Esophagus muscularis mucosa (tissue), 4 donors: ENCODE results near the gene LRRN2. TPM values are rescaled to one million over a fixed set of nuclear protein-coding genes. Genes with fewer than 3 reads are reported as not detected.
"Not testable (repeated sequence)": the region's sequence is repeated elsewhere in the genome, so short reads cannot be mapped to it uniquely, and the experiment has no call there.

ENCODE experiments used
- DNase-seq: peaks from one replicate; pipeline ENCODE4 v3.0.0-alpha.2; 2017; ENCODE audit errors: extremely low spot score
- H3K27ac ChIP-seq, 4 donors: fragments of 200-600 bp; sonication (generic); replicated peaks in 1 of 4; 1 replicate in 3 of 4; 2 replicates in 1 of 4; pipeline ENCODE4 v1.5.1; 2016 to 2019; ENCODE audit warnings: mild to moderate bottlenecking in 1 of 4
- H3K27me3 ChIP-seq, 4 donors: fragments of 200-600 bp; sonication (generic); one replicate each; pipeline versions ENCODE4 v1.5.1 to v1.6.0; 2016 to 2019
- H3K36me3 ChIP-seq, 4 donors: fragments of 200-600 bp; sonication (generic); one replicate each; pipeline ENCODE4 v1.5.1; 2016 to 2019
- H3K4me1 ChIP-seq, 4 donors: fragments of 200-600 bp; sonication (generic); one replicate each; pipeline ENCODE4 v1.5.1; 2016 to 2019
- H3K4me3 ChIP-seq, 4 donors: fragments of 200-600 bp; sonication (generic); 1 replicate in 2 of 4; 2 replicates in 2 of 4; pipeline ENCODE4 v1.5.1; 2016 to 2019; ENCODE audit warnings: mild to moderate bottlenecking in 4 of 4, moderate library complexity in 1 of 4
- H3K9me3 ChIP-seq, 4 donors: fragments of 200-600 bp; sonication (generic); 1 replicate in 3 of 4; 2 replicates in 1 of 4; pipeline ENCODE4 v1.5.1; 2016 to 2019
- EP300 ChIP-seq: sonication (generic); formaldehyde crosslinking; IDR thresholded peaks from one replicate; pipeline ENCODE4 v1.6.1; 2017; ENCODE audit warnings: antibody characterized with exemption
- POLR2A ChIP-seq: fragments of 450-650 bp; IDR thresholded peaks from one replicate; pipeline ENCODE4 v1.6.1; 2017; ENCODE audit warnings: antibody characterized with exemption, moderate library complexity, mild to moderate bottlenecking, low read depth
- POLR2AphosphoS5 ChIP-seq, 2 donors: sonication (generic); formaldehyde crosslinking; IDR thresholded peaks; one replicate each; pipeline ENCODE4 v1.6.1; 2017; ENCODE audit warnings: antibody characterized with exemption in 2 of 2
- WGBS: methylation state at CpG from one replicate; pipeline ENCODE4 v1.1.5; 2018; 5-methylcytosine and 5-hydroxymethylcytosine counted together
- intact Hi-C: fragments of 100-400 bp; cut with DNase I; formaldehyde crosslinking; loops from one replicate; pipeline ENCODE4 v1.15.1; 2023
- small RNA-seq, 3 donors: library from RNA; depleted of rRNA; stranded (forward); fragments of <200 nt; gene quantifications; one replicate each; pipeline ENCODE3, GENCODE V24; 2016
- total RNA-seq, 4 donors: library from RNA; depleted of rRNA; stranded (reverse); fragments of >200 nt; gene quantifications; one replicate each; pipeline versions ENCODE4 v1.1.0 to v1.2.1, GENCODE V29; 2016
- TF ChIP-seq, protein P1 (sequence below), 3 experiments: fragments of 200-600 bp in 2 of 3; fragments of 450-650 bp in 1 of 3; sonication (generic) in 2 of 3; IDR thresholded peaks; one replicate each; pipeline ENCODE4 v1.5.1; 2017 to 2019; ENCODE audit warnings: antibody characterized with exemption in 3 of 3, mild to moderate bottlenecking in 2 of 3, moderate library complexity in 1 of 3

Gene LRRN2
- total RNA-seq, 4 donors from 2014 or later: 3.6 to 15.2 (median 5.0) TPM

DNA sequence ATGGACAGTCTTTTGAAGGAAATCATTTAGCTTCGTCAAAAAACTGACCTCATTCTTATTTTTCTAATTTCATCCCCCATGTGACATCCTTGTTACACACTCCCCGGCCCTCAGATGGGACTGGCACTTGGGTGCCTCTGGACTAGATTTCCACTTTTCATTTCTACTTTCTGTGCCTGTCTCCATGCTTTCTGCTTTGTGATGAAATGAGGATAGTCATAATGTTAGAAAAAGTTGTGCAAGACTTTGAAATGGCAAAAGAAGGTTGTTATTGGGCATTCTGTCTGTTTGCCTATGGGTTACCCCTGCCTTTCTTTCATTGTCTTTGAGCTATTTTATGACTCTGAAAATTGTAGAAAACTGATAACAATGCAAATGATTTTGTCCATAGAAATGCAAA is 114.4 kb downstream of the LRRN2 start:
- Histone ChIP-seq H3K27me3 (no peaks in the 10 kb centered on the region), H3K4me3 (no peak overlapping the region), H3K36me3 (peaks cover 0 to 28% (median 2%) of the 10 kb centered on the region in 4 donors), H3K4me1 (peaks cover 6 to 22% (median 18%) of the 10 kb centered on the region in 4 donors), H3K9me3 (no peaks in the 10 kb centered on the region), H3K27ac (no peak overlapping the region)
- intact Hi-C loops: loop anchor here (10.0 kb wide), 1 partner anchor 104 kb away; no protein-coding TSS in a partner anchor
- no peak for DNase-seq
- TF ChIP-seq EP300: no peak
- no peak for TF ChIP-seq POLR2A
- TF ChIP-seq, protein P1, sequence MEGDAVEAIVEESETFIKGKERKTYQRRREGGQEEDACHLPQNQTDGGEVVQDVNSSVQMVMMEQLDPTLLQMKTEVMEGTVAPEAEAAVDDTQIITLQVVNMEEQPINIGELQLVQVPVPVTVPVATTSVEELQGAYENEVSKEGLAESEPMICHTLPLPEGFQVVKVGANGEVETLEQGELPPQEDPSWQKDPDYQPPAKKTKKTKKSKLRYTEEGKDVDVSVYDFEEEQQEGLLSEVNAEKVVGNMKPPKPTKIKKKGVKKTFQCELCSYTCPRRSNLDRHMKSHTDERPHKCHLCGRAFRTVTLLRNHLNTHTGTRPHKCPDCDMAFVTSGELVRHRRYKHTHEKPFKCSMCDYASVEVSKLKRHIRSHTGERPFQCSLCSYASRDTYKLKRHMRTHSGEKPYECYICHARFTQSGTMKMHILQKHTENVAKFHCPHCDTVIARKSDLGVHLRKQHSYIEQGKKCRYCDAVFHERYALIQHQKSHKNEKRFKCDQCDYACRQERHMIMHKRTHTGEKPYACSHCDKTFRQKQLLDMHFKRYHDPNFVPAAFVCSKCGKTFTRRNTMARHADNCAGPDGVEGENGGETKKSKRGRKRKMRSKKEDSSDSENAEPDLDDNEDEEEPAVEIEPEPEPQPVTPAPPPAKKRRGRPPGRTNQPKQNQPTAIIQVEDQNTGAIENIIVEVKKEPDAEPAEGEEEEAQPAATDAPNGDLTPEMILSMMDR (IDR thresholded peaks at IDR 0.05): no peak
- no peak for TF ChIP-seq POLR2AphosphoS5 (IDR thresholded peaks at IDR 0.05)
- WGBS: 96% methylated on average over 2 of the region's 2 CpGs

DNA sequence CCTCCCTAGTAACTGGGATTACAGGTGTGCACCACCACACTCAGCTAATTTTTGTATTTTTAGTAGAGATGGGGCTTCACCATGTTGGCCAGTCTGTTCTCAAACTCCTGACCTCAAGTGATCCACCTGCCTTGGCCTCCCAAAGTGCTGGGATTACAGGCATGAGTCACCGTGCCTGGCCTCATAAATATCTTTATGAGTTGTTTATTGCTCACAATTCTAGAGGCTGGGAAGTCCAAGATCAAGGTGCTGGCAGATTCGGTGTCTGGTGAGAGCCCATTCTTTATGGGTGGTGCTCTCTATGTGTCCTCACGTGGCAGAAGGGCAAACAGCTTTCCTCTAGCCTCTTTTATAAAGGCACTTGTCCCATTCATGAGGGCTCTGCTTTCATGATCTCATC is 115.5 kb downstream of the LRRN2 start:
- not testable (repeated sequence) for H3K27ac ChIP-seq, H3K9me3 ChIP-seq, DNase-seq, H3K4me3 ChIP-seq, H3K27me3 ChIP-seq
- 66% methylated on average over 3 of the region's 3 CpGs for WGBS
- Histone ChIP-seq H3K36me3 (peaks cover 0 to 28% (median 2%) of the 10 kb centered on the region in 4 donors), H3K4me1 (peaks cover 6 to 28% (median 24%) of the 10 kb centered on the region in 4 donors)
- intact Hi-C loops: loop anchor here (10.0 kb wide), 1 partner anchor 105 kb away; no protein-coding TSS in a partner anchor

DNA sequence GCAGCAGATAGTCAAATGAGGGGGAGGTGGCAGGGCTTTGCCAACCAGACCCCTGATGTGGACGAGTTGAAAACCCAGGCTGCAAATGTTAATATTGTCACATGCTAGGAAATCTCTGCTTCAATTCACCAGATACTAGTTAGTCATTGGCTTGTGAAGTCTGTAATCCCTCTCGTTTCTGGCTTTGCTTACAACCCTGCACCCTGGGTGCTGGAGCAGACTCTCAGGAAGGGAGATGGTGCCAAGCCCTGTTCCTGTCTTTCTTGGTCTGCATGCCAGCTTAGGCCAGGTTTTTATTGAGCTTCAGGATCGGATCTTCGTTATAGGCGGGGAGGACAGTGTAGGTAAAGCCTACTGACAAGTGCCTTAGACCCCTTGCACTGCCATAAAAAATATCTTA is 116.1 kb downstream of the LRRN2 start:
- DNase-seq: no peak
- Histone ChIP-seq H3K4me3 (no peak overlapping the region), H3K27ac (no peak overlapping the region), H3K9me3 (no peaks in the 10 kb centered on the region), H3K27me3 (no peaks in the 10 kb centered on the region), H3K4me1 (peaks cover 4 to 22% (median 18%) of the 10 kb centered on the region in 4 donors), H3K36me3 (peaks cover 0 to 28% (median 3%) of the 10 kb centered on the region in 4 donors)
- 95% methylated on average over 4 of the region's 5 CpGs for WGBS
- intact Hi-C loops: loop anchor here (5.0 kb wide), 1 partner anchor 373 kb away; no protein-coding TSS in a partner anchor
- TF ChIP-seq POLR2A (no peak), EP300 (no peak), POLR2AphosphoS5 (IDR thresholded peaks at IDR 0.05) (no peak)
- TF ChIP-seq, protein P1 (IDR thresholded peaks at IDR 0.05): no peak

DNA sequence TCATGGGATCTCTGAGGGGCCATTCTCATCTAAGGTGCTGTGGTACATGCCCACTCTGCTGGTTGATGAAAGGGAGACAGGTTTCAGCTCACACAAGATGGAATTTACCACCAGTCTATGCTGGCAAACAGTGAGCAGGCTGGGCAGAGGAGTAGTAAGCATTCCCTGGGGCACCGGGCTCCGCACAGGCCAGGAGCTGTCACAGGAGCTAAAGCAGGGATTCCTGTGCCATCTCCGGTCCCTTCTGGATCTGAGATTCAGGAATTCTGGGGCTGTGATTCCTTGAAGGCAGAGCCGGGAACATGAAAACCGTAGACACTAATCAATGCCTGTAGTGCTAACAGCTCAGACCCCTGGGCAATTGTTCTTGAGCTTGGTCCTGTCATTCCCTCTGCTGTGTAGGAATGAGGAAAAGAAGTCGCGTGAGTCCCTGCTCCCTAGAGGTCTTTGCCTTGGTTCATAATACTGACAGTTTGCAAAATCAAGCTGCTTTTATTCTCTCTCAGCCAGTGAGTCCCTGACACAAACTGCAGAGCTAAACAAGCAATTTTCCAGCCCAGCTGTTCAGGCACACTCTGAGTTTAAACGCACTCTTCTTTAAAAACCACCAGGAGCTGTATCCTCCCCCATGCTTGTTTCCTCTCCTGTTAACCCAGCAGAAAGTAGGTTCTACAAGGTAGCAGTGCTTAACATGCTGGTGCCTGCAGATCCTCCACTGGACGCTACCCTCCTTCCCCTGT is 116.8 kb downstream of the LRRN2 start:
- WGBS: 82% methylated on average over 8 of the region's 9 CpGs
- Histone ChIP-seq H3K4me1 (peaks cover 0 to 15% (median 11%) of the 10 kb centered on the region in 4 donors), H3K4me3 (no peak overlapping the region), H3K36me3 (peaks cover 0 to 29% (median 4%) of the 10 kb centered on the region in 4 donors), H3K27me3 (no peaks in the 10 kb centered on the region), H3K9me3 (no peaks in the 10 kb centered on the region), H3K27ac (no peak overlapping the region)
- no peak for DNase-seq
- intact Hi-C loops: loop anchor here (5.0 kb wide), 1 partner anchor 374 kb away; no protein-coding TSS in a partner anchor
- TF ChIP-seq POLR2AphosphoS5 (IDR thresholded peaks at IDR 0.05): no peak
- TF ChIP-seq, protein P1 (IDR thresholded peaks at IDR 0.05): no peak

Small RNA genes within 50 kb of the gene (small RNA-seq; reads per million reads assigned to genes)
- gene RF00601: 0 reads per million in 3 donors
- 0 reads per million in 3 donors for gene RNA5SP75

Other genes starting within 250 kb of the LRRN2 start
- gene PIK3C2B, start 190.9 kb downstream of the LRRN2 start, total RNA-seq: 10 to 100 TPM; 10.8 to 15.8 (median 13.6) TPM
- gene MDM4, start 169.3 kb downstream of the LRRN2 start, total RNA-seq: 10 to 100 TPM; 21.6 to 51.1 (median 28.5) TPM
- gene NFASC, start 185.1 kb upstream of the LRRN2 start, total RNA-seq: 100 to 1,000 TPM in 1 of 4 donors, 10 to 100 TPM in 3; 31.1 to 122 (median 64.7) TPM